Stomach (tissue), 9 donors: ENCODE results near the gene ALKBH8. TPM values are rescaled to one million over a fixed set of nuclear protein-coding genes. Genes with fewer than 3 reads are reported as not detected.

Experiments used
- DNase-seq, 2 donors: peaks; one replicate each; pipeline versions ENCODE4 v3.0.0 to v3.0.0-alpha.2; 2013 to 2019
- H3K27ac ChIP-seq, 5 donors: fragments of 200-600 bp in 4 of 5; sonication (generic) in 4 of 5; one replicate each; pipeline ENCODE4 v1.5.1; 2013 to 2019; ENCODE audit warnings: mild to moderate bottlenecking in 1 of 5, moderate library complexity in 1 of 5
- H3K27me3 ChIP-seq, 3 donors: fragments of 200-600 bp; sonication (generic); one replicate each; pipeline ENCODE4 v1.5.1; 2017 to 2019; ENCODE audit warnings: mixed run types in 1 of 3
- H3K36me3 ChIP-seq, 4 donors: fragments of 200-600 bp; sonication (generic); 1 replicate in 3 of 4; 2 replicates in 1 of 4; pipeline ENCODE4 v1.5.1; 2016 to 2019
- H3K4me1 ChIP-seq, 4 donors: fragments of 200-600 bp; sonication (generic); one replicate each; pipeline ENCODE4 v1.5.1; 2016 to 2019
- H3K4me3 ChIP-seq, 4 donors: fragments of 200-600 bp; sonication (generic) in 3 of 4; one replicate each; pipeline ENCODE4 v1.5.1; 2016 to 2019; ENCODE audit warnings: mild to moderate bottlenecking in 1 of 4
- H3K9me3 ChIP-seq, 4 donors: fragments of 200-600 bp; sonication (generic); one replicate each; pipeline ENCODE4 v1.5.1; 2016 to 2019
- CTCF ChIP-seq, 7 experiments: fragments of 450-650 bp in 4 of 7; fragments of 200-600 bp in 3 of 7; sonication (generic) in 3 of 7; IDR thresholded peaks; one replicate each; pipeline ENCODE4 v1.5.1; 2016 to 2019; ENCODE audit warnings: antibody characterized with exemption in 7 of 7, control low read depth in 2 of 7, mild to moderate bottlenecking in 1 of 7
- EP300 ChIP-seq: sonication (generic); formaldehyde crosslinking; IDR thresholded peaks from one replicate; pipeline ENCODE4 v1.6.1; 2017; ENCODE audit warnings: antibody characterized with exemption
- POLR2A ChIP-seq, 4 donors: fragments of 450-650 bp; IDR thresholded peaks; one replicate each; pipeline ENCODE4 v1.6.1; 2016; ENCODE audit warnings: antibody characterized with exemption in 4 of 4, control low read depth in 2 of 4, mild to moderate bottlenecking in 1 of 4, moderate library complexity in 1 of 4
- POLR2AphosphoS5 ChIP-seq, 3 donors: sonication (generic); formaldehyde crosslinking; IDR thresholded peaks; one replicate each; pipeline ENCODE4 v1.6.1; 2016; ENCODE audit warnings: antibody characterized with exemption in 3 of 3
- WGBS, 5 donors: extraction: QIAGEN DNeasy Blood & Tissue Kit in 3 of 5; methylation state at CpG; one replicate each; pipeline versions ENCODE4 v1.1.5 to v1.1.7; 2013 to 2018; 5-methylcytosine and 5-hydroxymethylcytosine counted together
- intact Hi-C: fragments of 100-400 bp; cut with DNase I; formaldehyde crosslinking; loops from one replicate; pipeline ENCODE4 v1.15.1; 2023; ENCODE audit warnings: low total_unique reads
- polyA plus RNA-seq, 3 donors: library from polyadenylated mRNA; stranded (reverse); fragments of 200-250 nt; gene quantifications; one replicate each; pipeline ENCODE4 v1.2.3, GENCODE V29; 2013
- total RNA-seq, 5 donors: library from RNA; depleted of rRNA; stranded (reverse); fragments of >200 nt; gene quantifications; one replicate each; pipeline versions ENCODE4 v1.1.0 to v1.2.3, GENCODE V29; 2014 to 2016
- donor health status: healthy with polysubstance abuse.
- donor health status: Bipolar disorder and iron deficiency.
- donor health status: healthy.

Gene ALKBH8
- total and polyA plus RNA-seq, 8 donors = 0.87 to 28.0 (median 4.1) TPM

GRCh38 chr11:107508858-107509244 is 56.7 kb downstream of the ALKBH8 start:
- WGBS, 5 donors = 93 to 97% (median 95%) methylated on average over 2 of the region's 2 CpGs
- H3K27ac ChIP-seq = no peak overlapping the region
- intact Hi-C loops = no loop called here

GRCh38 chr11:107508201-107508857 is 57.2 kb downstream of the ALKBH8 start:
- intact Hi-C loops = no loop called here
- no peak for DNase-seq
- Histone ChIP-seq H3K4me1 (peaks cover 0 to 6% (median 0%) of the 10 kb centered on the region in 4 donors), H3K4me3 (no peak overlapping the region), H3K9me3 (no peaks in the 10 kb centered on the region), H3K27ac (no peak overlapping the region), H3K36me3 (peaks cover 4 to 57% (median 31%) of the 10 kb centered on the region in 4 donors), H3K27me3 (no peaks in the 10 kb centered on the region)
- 86 to 98% (median 97%) methylated on average over 6 of the region's 6 CpGs for WGBS, 5 donors
- TF ChIP-seq POLR2AphosphoS5 (IDR thresholded peaks at IDR 0.05) (no peak), EP300 (no peak), CTCF (IDR thresholded peaks at IDR 0.05) (no peak), POLR2A (IDR thresholded peaks at IDR 0.05) (no peak)

More at GRCh38 chr11:107508858-107509244, 56.7 kb downstream of the ALKBH8 start:
- Histone ChIP-seq H3K9me3 (no peaks in the 10 kb centered on the region), H3K4me1 (peaks cover 0 to 6% (median 0%) of the 10 kb centered on the region in 4 donors), H3K36me3 (peaks cover 4 to 52% (median 28%) of the 10 kb centered on the region in 4 donors), H3K4me3 (no peak overlapping the region), H3K27me3 (no peaks in the 10 kb centered on the region)
- DNase-seq = no peak
- TF ChIP-seq CTCF (IDR thresholded peaks at IDR 0.05) (no peak), EP300 (no peak), POLR2A (IDR thresholded peaks at IDR 0.05) (no peak), POLR2AphosphoS5 (IDR thresholded peaks at IDR 0.05) (no peak)

- Histone ChIP-seq H3K27me3 (no peaks in the 10 kb centered on the region), H3K27ac (no peak overlapping the region)
- intact Hi-C loops = no loop called here
Measured at GRCh38 chr11:107505647-107506225, 59.8 kb downstream of the ALKBH8 start.

GRCh38 chr11:107504981-107505380 is 60.6 kb downstream of the ALKBH8 start:
- peaks cover 0 to 6% (median 0%) of the 10 kb centered on the region in 4 donors for H3K4me1 ChIP-seq
- intact Hi-C loops = no loop called here
- TF ChIP-seq POLR2A (IDR thresholded peaks at IDR 0.05) = no peak
- no peak for TF ChIP-seq EP300
- TF ChIP-seq POLR2AphosphoS5 (IDR thresholded peaks at IDR 0.05) = no peak
- no peak for TF ChIP-seq CTCF (IDR thresholded peaks at IDR 0.05)
- WGBS, 5 donors = 79 to 95% (median 94%) methylated on average over 5 of the region's 5 CpGs
- H3K9me3 ChIP-seq = peaks cover 0 to 9% (median 4%) of the 10 kb centered on the region in 4 donors
- DNase-seq = no peak
- H3K27ac ChIP-seq = no peak overlapping the region
- H3K4me3 ChIP-seq = no peak overlapping the region
- no peaks in the 10 kb centered on the region for H3K27me3 ChIP-seq
- H3K36me3 ChIP-seq = peaks cover 13 to 68% (median 44%) of the 10 kb centered on the region in 4 donors

More at GRCh38 chr11:107505647-107506225, 59.8 kb downstream of the ALKBH8 start:
- H3K4me3 ChIP-seq = no peak overlapping the region
- peaks cover 13 to 75% (median 50%) of the 10 kb centered on the region in 4 donors for H3K36me3 ChIP-seq
- DNase-seq = peak in 1 of 2 donors; percentile 12
- TF ChIP-seq CTCF (IDR thresholded peaks at IDR 0.05) (no peak), EP300 (no peak), POLR2A (IDR thresholded peaks at IDR 0.05) (no peak), POLR2AphosphoS5 (IDR thresholded peaks at IDR 0.05) (no peak)
- H3K9me3 ChIP-seq = peaks cover 0 to 9% (median 4%) of the 10 kb centered on the region in 4 donors
- peaks cover 0 to 6% (median 0%) of the 10 kb centered on the region in 4 donors for H3K4me1 ChIP-seq
